Activated naive CD4-positive, alpha-beta T cell (primary cell): Measurements from ENCODE around the gene RDH11.
"Not testable (repeated sequence)": the region's sequence is repeated elsewhere in the genome, so short reads cannot be mapped to it uniquely, and the experiment has no call there.

Source experiments
- DNase-seq, 4 experiments: peaks; one replicate each; lab custom pipeline; 2025; lab: John Stamatoyannopoulos, UW

RDH11 gene

GRCh38 chr14:67703997-67704396 is 8.4 kb upstream of the RDH11 start:
- DNase-seq, result no peak

- not testable (repeated sequence) for DNase-seq
These were observed 5.9 kb upstream of the RDH11 start, which contains the start of gene RDH12 for GRCh38 chr14:67701492-67701891. Gene RDH12, plus strand, starts transcription at chr14:67701886. Its CDS starts 20,757 bp downstream, at chr14:67722643.

GRCh38 chr14:67698179-67698578 is 2.6 kb upstream of the RDH11 start:
- no peak for DNase-seq

GRCh38 chr14:67697006-67697405 is 1.4 kb upstream of the RDH11 start:
- no peak for DNase-seq

GRCh38 chr14:67694791-67695393 is 672 bp downstream of the RDH11 start:
- peak; percentile 5 to 23 (median 18) for DNase-seq

- DNase-seq, result no peak
These were observed 5.6 kb downstream of the RDH11 start for GRCh38 chr14:67690011-67690410.

- DNase-seq, result no peak
These were observed 11.7 kb downstream of the RDH11 start for GRCh38 chr14:67683842-67684241.

- no peak for DNase-seq
These were observed 14.6 kb downstream of the RDH11 start for GRCh38 chr14:67680941-67681340.

GRCh38 chr14:67680121-67680602 is 15.4 kb downstream of the RDH11 start:
- DNase-seq, result no peak

- DNase-seq, result no peak
These were observed 16.6 kb downstream of the RDH11 start for GRCh38 chr14:67679006-67679405.

GRCh38 chr14:67675219-67675582 is 20.4 kb downstream of the RDH11 start:
- DNase-seq, result no peak

GRCh38 chr14:67674480-67675218 is 20.9 kb downstream of the RDH11 start, which contains the start of gene VTI1B:
Gene VTI1B, minus strand, starts transcription at chr14:67674632. Its CDS starts 143 bp downstream, at chr14:67674489.
- DNase-seq, result peak; percentile 50 to 82 (median 58)

- peak in 2 of 4 experiments; percentile 30 to 37 for DNase-seq
These were observed 21.5 kb downstream of the RDH11 start for GRCh38 chr14:67674139-67674479.

GRCh38 chr14:67673451-67673850 is 22.1 kb downstream of the RDH11 start:
- DNase-seq, result no peak

GRCh38 chr14:67668559-67668958 is 27.0 kb downstream of the RDH11 start:
- no peak for DNase-seq

GRCh38 chr14:67666750-67667449 is 28.7 kb downstream of the RDH11 start:
- DNase-seq, result no peak

- no peak for DNase-seq
These were observed 29.7 kb downstream of the RDH11 start for GRCh38 chr14:67665868-67666267.

GRCh38 chr14:67663633-67664032 is 31.9 kb downstream of the RDH11 start:
- no peak for DNase-seq

GRCh38 chr14:67653651-67654280 is 41.8 kb downstream of the RDH11 start:
- DNase-seq, result no peak

GRCh38 chr14:67652189-67652588 is 43.4 kb downstream of the RDH11 start:
- no peak for DNase-seq

GRCh38 chr14:67650694-67651093 is 44.9 kb downstream of the RDH11 start:
- DNase-seq, result no peak

- DNase-seq, result no peak
These were observed 45.4 kb downstream of the RDH11 start for GRCh38 chr14:67650151-67650550.
